GM19467 (cell line): ENCODE data around the gene ARRB1.
"Not testable (repeated sequence)": the region's sequence is repeated elsewhere in the genome, so short reads cannot be mapped to it uniquely, and the experiment has no call there.

ENCODE experiments used
- ATAC-seq: cut with Tn5 transposase; IDR thresholded peaks from one replicate; pipeline ENCODE4 v1.9.1; 2021; ENCODE audit warnings: mild to moderate bottlenecking, moderate library complexity; ENCODE audit not compliant: unreplicated experiment

Gene ARRB1

GRCh38 chr11:75325713-75326438 lies 25.6 kb downstream of the ARRB1 start:
- no peak for ATAC-seq

GRCh38 chr11:75324740-75325139 lies 26.7 kb downstream of the ARRB1 start:
- ATAC-seq = no peak

- no peak for ATAC-seq
Measured at GRCh38 chr11:75324189-75324588, 27.3 kb downstream of the ARRB1 start.

- ATAC-seq = no peak
Measured at GRCh38 chr11:75323609-75324008, 27.9 kb downstream of the ARRB1 start.

- no peak for ATAC-seq
Measured at GRCh38 chr11:75320643-75321042, 30.8 kb downstream of the ARRB1 start.

- no peak for ATAC-seq
Measured at GRCh38 chr11:75320046-75320618, 31.3 kb downstream of the ARRB1 start.

- no peak for ATAC-seq
Measured at GRCh38 chr11:75319035-75319877, 32.2 kb downstream of the ARRB1 start.

- ATAC-seq = no peak
Measured at GRCh38 chr11:75317446-75318122, 33.9 kb downstream of the ARRB1 start.

- ATAC-seq = no peak
Measured at GRCh38 chr11:75315439-75315805, 36.0 kb downstream of the ARRB1 start.

- no peak for ATAC-seq
Measured at GRCh38 chr11:75314771-75315438, 36.6 kb downstream of the ARRB1 start.

GRCh38 chr11:75313513-75314272 lies 37.8 kb downstream of the ARRB1 start:
- no peak for ATAC-seq

- ATAC-seq = no peak
Measured at GRCh38 chr11:75312346-75312745, 39.1 kb downstream of the ARRB1 start.

- ATAC-seq = no peak
Measured at GRCh38 chr11:75311858-75312288, 39.6 kb downstream of the ARRB1 start.

- no peak for ATAC-seq
Measured at GRCh38 chr11:75308986-75309385, 42.5 kb downstream of the ARRB1 start.

GRCh38 chr11:75308116-75308515 lies 43.3 kb downstream of the ARRB1 start:
- no peak for ATAC-seq

GRCh38 chr11:75307058-75307457 lies 44.4 kb downstream of the ARRB1 start:
- no peak for ATAC-seq

- no peak for ATAC-seq
Measured at GRCh38 chr11:75306529-75306928, 44.9 kb downstream of the ARRB1 start.

GRCh38 chr11:75305993-75306392 lies 45.5 kb downstream of the ARRB1 start:
- no peak for ATAC-seq

- no peak for ATAC-seq
Measured at GRCh38 chr11:75305452-75305851, 46.0 kb downstream of the ARRB1 start.

- not testable (repeated sequence) for ATAC-seq
Measured at GRCh38 chr11:75304941-75305340, 46.5 kb downstream of the ARRB1 start.
